WERI-Rb-1 (cell line): ENCODE results near the gene NEU4.
"Not testable (repeated sequence)": the region's sequence is repeated elsewhere in the genome, so short reads cannot be mapped to it uniquely, and the experiment has no call there.

ENCODE experiments used
- DNase-seq: peaks from one replicate; pipeline ENCODE4 v3.0.0-alpha.2; 2020
- H3K27ac ChIP-seq: fragments of 250-450 bp; sonication (Bioruptor Pico); 2 replicates; pipeline ENCODE4 v1.5.1; 2020; ENCODE audit warnings: mild to moderate bottlenecking, moderate library complexity
- H3K27me3 ChIP-seq: fragments of 250-450 bp; sonication (Bioruptor Pico); 2 replicates; pipeline ENCODE4 v1.5.1; 2021; ENCODE audit warnings: mild to moderate bottlenecking, low read depth, moderate library complexity; ENCODE audit not compliant: insufficient read depth, severe bottlenecking
- H3K36me3 ChIP-seq: fragments of 250-450 bp; sonication (Bioruptor Pico); 2 replicates; pipeline ENCODE4 v1.5.1; 2020; ENCODE audit warnings: mild to moderate bottlenecking, moderate library complexity
- H3K4me3 ChIP-seq: 2 replicates; pipeline ENCODE4 v1.5.1; 2011; ENCODE audit warnings: low read depth, mild to moderate bottlenecking, control low read depth, low read length
- H3K9me3 ChIP-seq: fragments of 250-450 bp; sonication (Bioruptor Pico); 2 replicates; pipeline ENCODE4 v1.5.1; 2021; ENCODE audit warnings: mild to moderate bottlenecking, moderate library complexity; ENCODE audit not compliant: severe bottlenecking
- TF ChIP-seq, protein P1 (sequence below): IDR thresholded peaks from 2 replicates; pipeline ENCODE4 v1.5.1; 2011; ENCODE audit warnings: low read depth, mild to moderate bottlenecking, control low read depth, inconsistent platforms, low read length

NEU4 gene

DNA sequence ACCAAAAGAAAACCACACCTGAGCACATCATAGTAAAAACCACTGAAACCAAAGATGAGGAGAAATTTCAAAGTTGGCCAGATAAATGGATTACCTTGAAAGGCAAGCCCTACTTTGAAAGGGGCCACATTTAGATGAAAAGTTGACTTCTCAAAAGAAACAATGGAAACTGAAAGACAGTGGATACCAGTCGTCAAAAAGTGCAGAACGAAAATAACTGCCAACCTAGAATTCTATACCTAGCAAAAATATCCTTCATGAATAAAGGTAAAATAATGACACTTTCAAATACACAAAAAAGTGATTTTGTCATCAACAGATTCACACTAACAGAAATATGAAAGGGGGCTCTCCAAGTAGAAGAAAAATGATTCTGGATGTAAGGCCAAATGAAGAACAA, 18.4 kb downstream of the NEU4 start:
- Histone ChIP-seq H3K4me3 (no peak overlapping the region), H3K27me3 (no peaks in the 10 kb centered on the region), H3K36me3 (no peaks in the 10 kb centered on the region), H3K9me3 (peaks cover 13% of the 10 kb centered on the region), H3K27ac (no peak overlapping the region)
- DNase-seq: no peak
- TF ChIP-seq, protein P1, sequence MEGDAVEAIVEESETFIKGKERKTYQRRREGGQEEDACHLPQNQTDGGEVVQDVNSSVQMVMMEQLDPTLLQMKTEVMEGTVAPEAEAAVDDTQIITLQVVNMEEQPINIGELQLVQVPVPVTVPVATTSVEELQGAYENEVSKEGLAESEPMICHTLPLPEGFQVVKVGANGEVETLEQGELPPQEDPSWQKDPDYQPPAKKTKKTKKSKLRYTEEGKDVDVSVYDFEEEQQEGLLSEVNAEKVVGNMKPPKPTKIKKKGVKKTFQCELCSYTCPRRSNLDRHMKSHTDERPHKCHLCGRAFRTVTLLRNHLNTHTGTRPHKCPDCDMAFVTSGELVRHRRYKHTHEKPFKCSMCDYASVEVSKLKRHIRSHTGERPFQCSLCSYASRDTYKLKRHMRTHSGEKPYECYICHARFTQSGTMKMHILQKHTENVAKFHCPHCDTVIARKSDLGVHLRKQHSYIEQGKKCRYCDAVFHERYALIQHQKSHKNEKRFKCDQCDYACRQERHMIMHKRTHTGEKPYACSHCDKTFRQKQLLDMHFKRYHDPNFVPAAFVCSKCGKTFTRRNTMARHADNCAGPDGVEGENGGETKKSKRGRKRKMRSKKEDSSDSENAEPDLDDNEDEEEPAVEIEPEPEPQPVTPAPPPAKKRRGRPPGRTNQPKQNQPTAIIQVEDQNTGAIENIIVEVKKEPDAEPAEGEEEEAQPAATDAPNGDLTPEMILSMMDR: no peak

DNA sequence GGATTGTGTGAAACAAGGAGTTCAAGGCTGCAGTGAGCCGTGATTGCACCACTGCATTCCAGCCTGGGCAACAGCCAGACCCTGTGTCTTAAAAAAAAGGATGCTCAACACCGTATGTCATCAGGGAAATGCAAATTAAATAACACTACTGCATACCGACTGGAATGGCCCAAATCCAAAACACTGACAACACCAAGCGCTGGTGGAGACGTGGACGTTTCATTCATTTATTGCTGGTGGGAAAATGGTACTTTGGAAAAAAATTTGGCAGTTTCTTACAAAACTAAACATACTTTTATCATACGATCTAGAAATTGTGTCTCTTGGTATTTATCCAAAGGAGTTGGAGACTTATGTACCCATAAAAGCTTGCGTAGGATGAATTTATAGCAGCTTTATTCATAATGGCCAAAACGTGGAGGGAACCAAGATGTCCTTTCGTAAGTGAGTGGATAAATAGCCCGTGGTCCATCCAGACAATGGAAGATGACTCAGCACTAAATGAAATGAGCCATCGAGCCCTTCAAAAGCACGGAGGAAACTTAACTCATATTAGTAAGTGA, 24.2 kb downstream of the NEU4 start:
- TF ChIP-seq, protein P1: no peak
- Histone ChIP-seq H3K36me3 (no peaks in the 10 kb centered on the region), H3K9me3 (peaks cover 3% of the 10 kb centered on the region), H3K27me3 (no peaks in the 10 kb centered on the region), H3K27ac (no peak overlapping the region), H3K4me3 (no peak overlapping the region)
- DNase-seq: no peak

DNA sequence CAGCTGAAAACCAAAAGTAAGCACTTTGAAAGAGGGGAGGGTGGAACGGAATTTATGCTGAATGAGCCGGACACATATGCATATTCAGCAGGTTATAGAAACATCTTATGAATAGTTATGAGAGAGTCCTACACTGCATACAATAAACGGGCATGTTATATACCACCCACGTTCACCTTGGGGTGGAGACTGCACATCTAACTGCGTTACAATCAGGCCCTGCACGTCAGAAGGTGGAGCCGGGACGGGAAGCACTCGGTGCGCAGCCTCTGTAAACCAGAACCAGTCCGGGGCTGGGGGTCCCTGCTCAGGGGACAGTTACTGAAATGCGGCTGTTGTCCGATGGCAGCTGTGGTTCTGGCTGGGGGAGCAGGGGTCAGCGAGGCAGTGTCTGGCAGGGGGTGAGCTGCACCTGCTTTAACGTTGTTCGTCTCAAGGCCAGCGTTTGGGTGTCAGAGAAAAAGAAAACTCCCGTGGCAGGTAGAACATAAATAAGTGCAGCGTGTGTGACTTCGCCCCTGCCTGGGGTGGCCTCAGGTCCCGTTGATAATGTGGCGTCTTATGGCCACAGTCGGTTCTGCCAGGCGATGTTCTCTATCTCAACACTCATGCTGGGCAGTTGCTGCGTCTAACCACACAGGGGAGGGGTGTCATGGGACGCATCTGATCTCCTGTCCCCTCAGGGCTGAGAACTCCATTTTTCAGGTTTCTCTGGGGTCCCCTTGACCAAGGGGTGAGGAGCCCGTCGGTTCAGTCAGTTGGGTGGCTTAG, 24.9 kb downstream of the NEU4 start:
- not testable (repeated sequence) for H3K9me3 ChIP-seq, H3K36me3 ChIP-seq, DNase-seq, H3K27me3 ChIP-seq, H3K4me3 ChIP-seq, H3K27ac ChIP-seq

DNA sequence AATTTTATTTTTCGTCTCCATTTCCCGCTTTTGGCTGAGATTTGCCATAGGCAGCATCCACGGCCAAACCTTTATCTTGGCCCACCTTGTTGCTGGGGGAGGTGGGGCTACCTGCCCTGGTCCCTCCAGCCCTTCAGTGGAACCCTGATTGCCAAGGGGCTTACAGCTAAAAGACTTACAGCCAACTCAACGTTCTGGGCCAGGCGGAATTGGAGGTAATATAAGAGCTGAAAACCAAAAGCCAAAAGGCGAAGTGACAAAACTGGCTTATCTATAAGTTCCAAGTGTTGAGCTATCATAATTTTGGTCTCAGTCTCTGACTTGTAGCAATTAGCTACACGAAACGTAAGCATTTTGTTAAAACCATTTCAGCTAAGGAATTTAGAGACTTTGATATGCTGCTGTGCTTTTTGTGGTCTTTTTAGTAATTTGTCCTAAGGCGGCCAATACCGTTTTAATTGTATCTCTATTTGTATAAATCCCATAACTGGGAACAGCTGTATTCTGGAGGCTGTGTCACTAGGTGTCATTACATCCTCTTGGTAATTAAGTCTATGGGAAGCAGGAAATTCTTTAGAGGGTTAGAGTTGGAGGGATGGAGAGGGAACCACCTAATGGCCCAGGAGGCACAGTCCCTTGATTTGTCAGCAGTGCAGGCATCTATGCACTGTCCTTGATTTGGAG, 25.7 kb downstream of the NEU4 start:
- TF ChIP-seq, protein P1: no peak
- Histone ChIP-seq H3K9me3 (peaks cover 3% of the 10 kb centered on the region), H3K4me3 (no peak overlapping the region), H3K27me3 (no peaks in the 10 kb centered on the region), H3K27ac (no peak overlapping the region), H3K36me3 (no peaks in the 10 kb centered on the region)
- no peak for DNase-seq

DNA sequence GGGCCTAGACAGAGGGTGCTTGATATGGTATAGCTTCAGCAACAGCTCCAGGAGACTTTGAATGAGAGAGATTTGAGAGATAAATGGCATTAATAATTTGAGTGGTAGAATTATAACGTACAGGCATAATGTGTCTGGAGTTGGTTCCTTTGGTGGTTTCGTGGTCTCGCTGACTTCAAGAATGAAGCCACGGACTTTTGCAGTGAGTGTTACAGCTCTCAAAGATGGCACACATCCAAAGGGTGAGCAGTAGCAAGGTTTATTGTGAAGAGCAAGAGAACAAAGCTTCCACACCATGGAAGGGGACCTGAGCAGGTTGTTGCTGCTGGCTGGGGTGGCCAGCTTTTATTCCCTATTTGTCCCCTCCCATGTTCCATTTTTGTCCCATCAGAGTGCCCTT, 26.6 kb downstream of the NEU4 start:
- no peaks in the 10 kb centered on the region for H3K27me3 ChIP-seq
- TF ChIP-seq, protein P1: no peak
- no peak for DNase-seq
- no peaks in the 10 kb centered on the region for H3K36me3 ChIP-seq
- H3K27ac ChIP-seq: no peak overlapping the region
- H3K9me3 ChIP-seq: peaks cover 3% of the 10 kb centered on the region
- H3K4me3 ChIP-seq: no peak overlapping the region

DNA sequence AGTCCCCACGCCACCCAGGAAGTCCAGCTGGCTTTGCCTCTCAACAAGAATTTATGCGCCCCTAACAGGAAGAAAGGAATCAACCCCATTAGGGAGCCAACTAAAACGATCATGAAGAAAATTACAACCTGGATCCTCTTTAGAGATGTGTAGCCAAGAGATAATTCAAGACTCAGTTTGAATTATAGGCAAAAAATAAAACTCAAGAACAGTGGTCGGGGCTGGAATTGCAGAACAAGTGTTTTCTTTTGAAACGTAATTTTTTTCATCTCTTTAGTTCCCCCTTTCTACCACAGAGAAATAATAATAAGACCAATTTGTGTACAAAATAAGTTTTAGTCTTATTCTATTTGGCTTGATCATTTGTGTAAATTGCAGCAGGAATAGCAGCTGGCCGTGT, 27.3 kb downstream of the NEU4 start:
- no peaks in the 10 kb centered on the region for H3K27me3 ChIP-seq
- no peak for DNase-seq
- no peak overlapping the region for H3K27ac ChIP-seq
- no peaks in the 10 kb centered on the region for H3K36me3 ChIP-seq
- H3K4me3 ChIP-seq: no peak overlapping the region
- H3K9me3 ChIP-seq: peaks cover 3% of the 10 kb centered on the region
- TF ChIP-seq, protein P1: no peak
